LNCAP (cell line): ENCODE results near the gene RILPL1.

ENCODE experiments used
- TF ChIP-seq, protein P1 (sequence below): fragments of 450-650 bp; IDR thresholded peaks from 2 replicates; pipeline ENCODE4 v1.5.1; 2017; ENCODE audit warnings: mild to moderate bottlenecking

RILPL1 gene

DNA sequence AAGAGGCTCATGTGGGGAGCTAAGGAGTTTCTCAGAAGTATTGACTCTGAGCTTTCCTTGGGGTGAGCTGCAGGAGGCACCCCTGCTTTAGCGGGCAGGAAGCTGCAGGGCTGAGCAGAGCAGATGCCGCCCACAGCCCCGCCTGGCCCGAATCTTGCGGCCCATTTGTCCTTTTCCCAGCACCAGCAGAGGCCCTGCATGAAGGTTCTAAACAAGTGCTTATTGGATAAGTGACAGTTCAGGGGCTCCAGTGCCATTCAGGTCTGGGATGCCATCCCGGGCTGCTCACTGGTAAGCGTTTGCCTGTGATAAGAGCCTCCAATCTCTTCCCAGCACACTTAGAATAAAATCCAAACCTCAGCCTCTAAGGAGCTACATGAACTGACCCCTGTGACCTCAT, 11.4 kb downstream of the RILPL1 start:
- TF ChIP-seq, protein P1, sequence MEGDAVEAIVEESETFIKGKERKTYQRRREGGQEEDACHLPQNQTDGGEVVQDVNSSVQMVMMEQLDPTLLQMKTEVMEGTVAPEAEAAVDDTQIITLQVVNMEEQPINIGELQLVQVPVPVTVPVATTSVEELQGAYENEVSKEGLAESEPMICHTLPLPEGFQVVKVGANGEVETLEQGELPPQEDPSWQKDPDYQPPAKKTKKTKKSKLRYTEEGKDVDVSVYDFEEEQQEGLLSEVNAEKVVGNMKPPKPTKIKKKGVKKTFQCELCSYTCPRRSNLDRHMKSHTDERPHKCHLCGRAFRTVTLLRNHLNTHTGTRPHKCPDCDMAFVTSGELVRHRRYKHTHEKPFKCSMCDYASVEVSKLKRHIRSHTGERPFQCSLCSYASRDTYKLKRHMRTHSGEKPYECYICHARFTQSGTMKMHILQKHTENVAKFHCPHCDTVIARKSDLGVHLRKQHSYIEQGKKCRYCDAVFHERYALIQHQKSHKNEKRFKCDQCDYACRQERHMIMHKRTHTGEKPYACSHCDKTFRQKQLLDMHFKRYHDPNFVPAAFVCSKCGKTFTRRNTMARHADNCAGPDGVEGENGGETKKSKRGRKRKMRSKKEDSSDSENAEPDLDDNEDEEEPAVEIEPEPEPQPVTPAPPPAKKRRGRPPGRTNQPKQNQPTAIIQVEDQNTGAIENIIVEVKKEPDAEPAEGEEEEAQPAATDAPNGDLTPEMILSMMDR, result no peak

DNA sequence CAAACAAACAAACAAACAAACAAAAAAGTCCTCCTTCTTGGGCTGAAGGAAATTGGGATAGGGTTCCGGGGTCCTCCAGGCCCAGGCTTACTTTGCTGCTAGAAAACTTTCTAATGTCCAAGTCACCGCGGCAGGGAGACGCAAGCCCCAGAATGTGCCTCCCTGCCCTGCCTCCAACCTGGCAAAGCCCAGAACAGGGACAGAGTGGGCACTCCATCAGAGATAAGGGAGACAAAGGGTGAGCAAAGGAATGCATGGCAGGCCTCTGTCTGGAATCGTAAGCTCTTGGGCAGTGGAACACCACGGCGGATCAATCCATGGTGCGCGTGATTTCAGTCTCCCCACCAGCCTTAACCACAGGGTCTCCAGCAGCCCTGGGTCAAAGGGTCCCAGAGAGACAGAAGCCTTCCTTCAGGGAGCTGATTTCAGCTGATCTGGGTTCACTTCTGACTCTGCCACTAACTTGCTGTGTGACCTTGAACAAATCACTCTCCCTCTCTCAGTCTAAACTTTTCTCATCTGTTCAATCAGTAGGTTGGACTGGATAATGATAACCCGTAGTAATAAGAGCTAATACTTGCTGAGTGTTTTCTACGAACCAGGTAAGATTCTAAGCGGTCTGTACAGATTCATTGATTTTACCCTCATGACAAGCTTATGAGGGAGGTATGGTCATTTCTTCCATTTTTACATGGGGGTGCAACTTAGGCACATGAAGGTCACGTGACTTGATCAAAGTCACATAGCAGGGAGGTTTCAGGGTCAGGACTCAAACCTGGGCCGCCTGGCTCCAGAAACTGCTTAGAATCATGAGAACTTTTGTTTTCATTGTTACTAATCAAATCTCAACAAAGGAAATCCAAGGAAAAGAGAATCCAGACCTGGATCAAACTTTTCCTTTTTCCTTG, 12.7 kb downstream of the RILPL1 start:
- TF ChIP-seq, protein P1, result no peak

DNA sequence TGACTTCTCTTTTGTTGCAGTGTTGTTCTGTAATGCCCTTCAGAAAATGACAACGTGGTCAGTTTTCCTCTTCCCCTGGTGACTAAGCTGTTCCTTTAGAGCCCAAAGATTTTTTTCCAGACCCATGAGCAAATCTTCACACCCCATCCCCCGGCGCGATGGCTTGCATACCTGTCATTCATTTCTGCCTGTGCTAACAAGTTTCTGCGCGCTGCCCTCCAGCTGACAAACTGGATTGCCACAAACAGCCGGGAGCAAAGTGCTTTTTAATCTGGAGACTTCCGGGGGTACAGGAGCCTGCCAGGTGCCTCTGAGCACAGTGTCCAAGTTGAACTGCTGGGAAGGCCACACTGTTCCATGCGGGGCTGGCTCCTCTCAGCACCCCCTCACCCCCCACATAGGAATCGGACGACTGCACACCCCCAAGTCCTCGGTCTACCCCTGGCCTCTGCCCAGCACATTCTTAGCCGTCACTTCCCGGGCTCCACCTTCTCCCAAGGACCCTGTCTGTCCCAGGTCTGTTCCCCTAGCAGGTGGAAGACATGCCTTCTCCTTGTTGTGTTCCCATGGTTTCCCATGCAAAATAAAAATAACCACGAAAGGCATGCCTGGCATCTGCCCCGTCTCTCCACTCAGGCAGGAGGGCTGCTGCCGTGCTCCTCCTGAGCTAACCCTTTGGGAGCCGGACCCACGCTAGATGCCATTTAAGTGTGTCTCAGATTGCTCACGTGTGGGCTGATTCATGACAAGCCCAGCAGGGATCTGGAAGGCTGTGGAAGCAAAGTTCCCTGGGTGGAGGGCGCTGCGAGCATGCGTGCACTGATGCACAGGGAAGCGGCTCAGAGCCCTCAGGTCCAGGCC, 14.1 kb downstream of the RILPL1 start:
- TF ChIP-seq, protein P1, result no peak

- TF ChIP-seq, protein P1, result no peak
Observed at GRCh38 chr12:123516216-123516780, 17.2 kb downstream of the RILPL1 start.

DNA sequence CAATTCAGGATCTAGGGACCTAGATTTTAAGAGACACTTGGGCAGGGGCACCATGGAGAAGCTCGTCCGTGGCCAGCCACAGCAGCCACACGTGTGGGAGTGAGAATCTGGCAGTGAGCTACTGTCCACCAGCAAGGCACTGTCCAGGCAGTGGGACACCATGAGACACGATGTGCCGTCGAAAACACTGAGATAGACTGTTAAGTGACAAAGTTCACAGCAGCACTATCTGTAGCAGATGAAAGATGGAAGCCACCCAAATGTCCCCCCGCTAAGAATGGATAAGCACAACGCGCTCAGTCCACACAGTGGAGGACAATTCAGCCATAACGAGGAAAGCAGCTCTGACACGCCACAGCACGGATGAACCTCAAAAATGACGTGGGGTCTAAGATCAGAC, 19.7 kb downstream of the RILPL1 start:
- TF ChIP-seq, protein P1, result no peak

- TF ChIP-seq, protein P1, result no peak
Observed at GRCh38 chr12:123512838-123513665, 20.5 kb downstream of the RILPL1 start.

DNA sequence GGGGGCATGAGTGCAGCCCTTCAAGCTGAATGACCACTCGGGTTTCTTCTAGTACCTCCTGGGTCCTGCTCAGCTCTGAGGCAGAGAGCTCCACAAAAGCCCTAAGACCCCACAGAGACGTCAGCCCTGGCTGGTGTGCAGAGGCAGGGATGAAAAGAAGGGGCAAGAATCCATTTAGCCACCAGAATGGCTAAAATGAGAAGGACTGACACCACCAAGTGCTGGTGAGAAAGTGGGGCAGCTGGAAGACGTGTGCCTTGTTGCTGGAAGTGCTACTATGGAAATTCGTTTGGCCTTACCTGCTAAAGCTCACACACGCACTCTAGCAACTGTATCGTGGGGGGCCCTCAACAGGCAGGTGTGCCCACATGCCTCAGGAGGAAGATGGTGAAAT, 26.7 kb downstream of the RILPL1 start:
- TF ChIP-seq, protein P1, result no peak
